ENCODE results near the gene KCNJ14. TPM values are rescaled to one million over a fixed set of nuclear protein-coding genes. Genes with fewer than 3 reads are reported as not detected.

KCNJ14 gene
- total RNA-seq, 1 donor from 2014 or later, result 1.5 TPM

DNA sequence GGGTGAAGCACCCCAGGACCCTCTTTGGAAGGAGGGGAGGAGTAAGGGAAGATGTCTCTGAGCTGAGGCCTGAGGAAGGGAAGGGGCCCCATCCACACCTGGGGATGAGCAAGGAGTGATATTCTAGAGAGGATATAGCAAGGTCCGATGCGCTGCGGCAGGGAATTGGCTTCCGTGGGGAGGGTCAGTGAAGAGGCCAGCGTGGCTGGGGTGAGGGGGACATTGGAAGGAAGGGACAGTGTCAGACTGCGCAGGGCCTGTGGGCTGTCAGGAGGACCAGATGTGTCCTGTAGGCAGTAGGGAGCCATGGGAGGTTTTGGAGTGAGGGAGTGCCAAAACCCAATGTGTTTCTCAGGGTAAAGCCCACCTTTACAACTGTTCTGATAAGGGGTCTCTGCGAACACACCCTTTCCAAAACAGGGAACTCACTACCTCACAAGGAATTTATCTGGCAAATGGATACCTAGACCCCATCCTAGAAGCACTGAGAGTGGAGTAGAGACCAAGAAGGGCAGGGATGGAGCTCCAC is 52.6 kb downstream of the KCNJ14 start:
- DNase-seq (ENCODE audit: low spot score), result no peak

DNA sequence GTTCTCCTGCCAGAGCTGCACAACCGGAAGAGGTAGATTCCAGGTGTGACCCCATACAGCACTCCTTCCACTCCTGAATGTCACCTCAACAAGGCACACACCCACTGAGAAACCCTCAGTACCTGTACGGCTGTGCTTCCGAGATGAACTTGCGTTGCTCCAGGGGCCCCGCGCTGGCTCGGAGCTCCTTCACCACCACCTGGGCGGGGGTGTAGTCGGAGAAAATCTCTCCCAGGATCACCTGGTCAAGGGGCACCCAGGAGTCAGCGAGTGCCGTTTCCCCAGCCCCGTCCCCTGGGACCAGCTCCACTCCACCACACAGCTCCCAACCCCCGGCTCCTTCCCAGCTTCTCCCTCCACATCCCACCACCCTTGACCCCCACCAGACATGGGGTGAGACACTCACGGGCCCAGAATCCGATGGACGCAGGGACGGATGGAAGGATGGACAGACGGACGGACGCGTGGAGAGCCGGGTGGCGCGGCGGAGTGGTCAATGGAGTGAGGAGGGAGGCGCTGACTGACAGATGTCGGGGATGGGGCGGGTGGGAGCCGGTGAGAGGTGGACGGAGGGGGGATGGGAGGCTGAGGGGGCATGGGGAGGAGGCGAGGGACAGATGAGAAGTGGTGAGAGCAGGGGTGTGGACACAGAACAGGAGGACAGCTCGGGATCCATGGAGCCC is 53.5 kb downstream of the KCNJ14 start:
- DNase-seq (ENCODE audit: low spot score), result no peak

DNA sequence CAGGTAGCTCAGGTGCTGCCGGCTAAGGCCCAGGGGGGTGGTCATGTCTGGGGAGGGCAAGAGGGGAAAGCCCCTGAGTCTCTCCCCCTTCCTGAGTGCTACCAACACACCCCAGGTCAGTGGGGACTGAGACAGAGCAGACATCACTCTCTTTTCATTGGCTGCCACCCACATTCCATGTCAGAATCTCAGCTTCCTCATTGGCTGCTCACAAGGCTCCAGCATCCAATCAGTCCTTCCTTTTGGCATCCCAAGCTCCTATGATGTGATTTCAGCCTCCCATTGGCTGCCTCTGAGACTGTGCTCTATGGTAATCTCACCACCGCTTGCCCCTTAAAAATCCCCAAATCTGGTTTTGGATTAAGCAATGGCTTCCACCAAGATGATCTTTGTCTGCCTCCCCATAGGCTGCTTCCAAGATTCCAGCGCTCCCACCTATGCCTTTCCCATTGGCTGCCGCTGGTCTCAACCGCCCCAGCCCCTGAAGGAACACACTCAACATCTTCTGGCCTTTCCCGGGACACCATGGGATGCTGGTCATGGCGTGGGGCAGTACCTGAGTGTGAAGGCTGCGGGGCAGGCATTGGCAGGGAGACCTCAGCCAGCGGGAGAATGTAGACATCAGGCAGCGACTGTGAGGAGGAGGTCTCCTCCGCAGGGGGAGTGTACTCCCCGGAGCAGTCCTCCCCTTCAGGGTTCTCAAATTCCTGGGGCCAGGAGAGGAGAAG is 54.3 kb downstream of the KCNJ14 start:
- DNase-seq (ENCODE audit: low spot score), result peak; percentile 39

DNA sequence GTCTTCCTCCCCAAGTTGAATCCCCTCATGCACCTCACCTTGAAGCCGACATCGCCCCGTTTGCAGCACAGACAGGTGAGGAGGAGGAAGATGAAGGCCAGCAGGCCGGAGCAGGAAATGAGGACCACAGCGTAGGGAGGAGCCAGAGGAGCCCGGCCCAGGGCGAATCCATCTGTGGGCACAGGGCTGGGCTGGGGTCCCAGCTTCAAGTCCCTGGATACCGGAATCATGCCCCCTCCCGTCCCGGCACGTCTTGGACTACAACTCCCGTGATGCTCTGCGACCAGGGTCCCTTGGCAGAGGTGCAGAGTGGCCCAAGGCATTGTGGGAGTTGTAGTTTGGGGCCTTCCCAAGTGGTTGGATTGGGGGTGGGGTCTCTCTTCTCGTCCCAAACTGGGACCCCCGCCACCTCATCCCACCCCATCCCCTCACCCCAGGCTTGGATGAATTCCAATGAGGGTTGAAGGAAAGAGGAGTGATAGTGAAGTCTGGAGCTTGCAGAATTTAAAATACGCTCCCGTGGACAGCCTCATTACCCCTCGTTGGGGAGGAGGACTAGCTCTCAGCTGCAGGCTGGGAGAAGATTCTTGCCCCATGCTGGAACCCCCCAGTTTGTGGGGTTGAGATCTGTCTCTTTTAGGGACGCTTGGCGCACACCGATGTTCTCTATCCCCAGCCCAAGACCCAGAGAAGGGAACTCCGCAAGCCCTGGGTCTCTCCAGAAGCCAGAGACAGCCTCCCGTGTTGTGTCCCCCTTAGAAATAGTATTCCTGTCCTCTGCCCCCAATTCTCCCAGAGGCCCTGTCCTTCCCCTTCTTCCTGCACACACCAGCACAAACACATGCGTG is 55.3 kb downstream of the KCNJ14 start:
- no peak for DNase-seq (ENCODE audit: low spot score)

DNA sequence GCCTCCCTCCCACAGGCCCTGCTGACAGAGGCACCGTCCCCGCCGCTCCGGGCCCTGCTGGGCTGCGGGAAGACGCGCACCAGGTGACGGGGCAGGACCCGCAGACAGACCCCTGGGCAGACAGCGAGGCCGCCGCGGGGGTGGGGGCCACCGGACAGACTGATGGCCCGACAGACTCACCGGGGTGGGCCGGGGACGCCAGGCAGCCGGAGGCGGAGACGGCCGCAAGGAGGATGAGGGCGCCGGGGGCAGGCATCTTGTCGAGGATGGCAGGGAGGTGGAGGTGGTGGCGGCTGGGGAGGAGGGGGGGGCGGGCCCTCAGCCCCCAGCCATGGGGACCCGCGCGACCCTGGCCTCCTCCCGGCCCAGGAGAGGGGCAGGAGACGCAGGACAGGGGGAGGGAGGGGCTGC is 56.0 kb downstream of the KCNJ14 start:
- DNase-seq (ENCODE audit: low spot score), result no peak

DNA sequence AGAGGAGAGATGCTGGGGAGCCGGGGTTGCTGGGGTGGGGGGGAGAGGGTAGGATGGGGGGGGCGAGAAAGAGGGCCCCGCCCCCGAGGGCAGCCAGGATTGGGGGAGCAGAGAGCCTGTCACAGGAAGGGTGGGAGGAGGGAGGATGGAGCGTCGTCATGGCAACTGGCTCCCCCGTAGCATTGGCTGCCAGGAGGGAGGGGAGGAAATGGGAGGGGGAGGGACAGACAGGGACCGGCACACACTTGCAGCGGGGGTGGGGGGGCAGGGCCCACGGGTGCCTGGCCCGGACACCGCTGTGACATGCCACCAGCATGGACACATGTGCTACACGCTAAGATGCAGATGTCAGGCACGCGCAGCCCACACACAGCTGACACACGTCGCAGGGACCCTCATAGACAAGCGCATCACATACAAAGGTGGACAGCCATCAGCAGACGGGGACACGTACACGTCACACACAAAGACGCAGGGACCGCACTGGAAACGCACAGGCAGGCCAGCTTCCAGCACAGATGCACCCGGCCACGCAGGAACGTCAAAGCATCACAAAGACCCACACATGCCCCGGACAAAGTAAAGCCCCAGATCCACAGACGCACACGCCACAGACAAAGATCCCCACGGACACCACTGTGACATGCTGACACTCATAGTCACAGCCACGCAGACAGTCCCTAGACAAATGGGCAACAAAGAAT is 56.6 kb downstream of the KCNJ14 start, which contains the start of gene LMTK3:
Gene LMTK3 (minus strand): TSS at position 36 of the 704 bp plus-strand sequence. CDS start 259 bp downstream, outside the sequence.
- DNase-seq (ENCODE audit: low spot score), result peak; percentile 55

DNA sequence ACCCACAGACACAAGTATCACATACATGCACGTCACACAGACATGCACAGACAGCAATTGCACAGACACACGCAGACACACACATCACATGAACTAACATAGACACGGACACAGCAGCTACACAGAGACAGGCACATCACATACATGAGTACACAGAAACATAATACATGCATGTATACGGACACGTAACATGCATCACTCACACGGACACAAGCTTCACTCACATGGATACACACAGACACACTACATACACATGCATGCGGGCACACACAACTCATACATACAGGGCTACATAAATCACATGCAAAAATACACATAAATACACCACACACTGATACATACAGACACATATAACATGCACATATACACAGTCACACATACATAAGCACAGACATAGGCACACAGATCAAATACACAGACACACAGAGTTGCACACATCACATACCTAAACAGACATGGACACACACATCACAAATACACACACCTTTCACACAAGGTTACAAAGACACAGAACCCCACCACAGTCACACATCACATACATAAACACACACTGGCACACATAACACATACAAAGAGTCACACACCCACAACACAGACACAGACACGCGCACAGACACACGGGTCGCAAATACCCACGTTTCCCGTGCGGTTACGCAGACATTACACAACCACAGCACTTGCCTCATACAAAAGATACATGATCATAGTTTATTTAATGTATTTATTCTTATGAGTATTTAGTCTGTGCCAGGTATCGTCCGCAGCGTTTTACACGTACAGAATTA is 57.3 kb downstream of the KCNJ14 start:
- DNase-seq (ENCODE audit: low spot score), result no peak

DNA sequence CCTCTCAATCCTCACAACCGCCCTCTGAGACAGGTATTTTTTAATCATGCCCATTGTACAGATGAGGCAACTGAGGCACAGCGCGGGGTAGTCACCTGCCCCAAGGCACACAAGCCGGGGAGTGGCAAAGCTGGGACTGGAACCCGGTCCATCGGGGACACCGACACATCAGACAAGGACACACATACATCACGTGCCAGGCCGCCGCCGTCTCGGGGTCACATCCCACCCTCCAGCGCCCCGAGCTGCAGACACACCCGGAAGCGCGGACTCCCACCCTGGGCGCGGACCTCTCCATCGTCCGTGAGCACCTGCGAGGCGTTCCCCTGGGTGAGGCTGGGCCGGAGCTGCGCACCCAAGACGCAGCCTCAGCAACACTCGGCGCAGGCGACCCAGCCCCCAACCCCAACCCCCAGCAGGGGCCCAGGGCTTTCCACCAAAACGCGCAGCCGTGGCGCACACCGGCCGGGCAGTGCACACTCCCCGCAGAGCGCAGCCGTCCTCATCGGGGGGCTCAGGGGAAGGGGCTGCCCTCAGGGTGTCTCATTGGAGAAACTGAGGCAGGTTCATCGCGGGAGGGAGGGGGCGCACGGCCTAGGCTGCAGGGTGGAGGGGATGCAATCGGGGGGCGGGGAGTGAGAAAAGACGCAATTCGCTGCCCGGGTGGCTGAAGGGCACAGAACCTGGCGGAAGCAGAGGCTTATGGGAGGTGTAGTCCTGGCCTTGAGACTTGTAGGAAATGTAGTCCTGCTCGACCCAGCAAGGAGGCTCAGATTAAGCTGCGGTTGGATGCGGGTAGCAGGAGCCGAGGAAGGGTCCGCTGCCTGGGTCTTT is 58.1 kb downstream of the KCNJ14 start:
- DNase-seq (ENCODE audit: low spot score), result peak; percentile 72

DNA sequence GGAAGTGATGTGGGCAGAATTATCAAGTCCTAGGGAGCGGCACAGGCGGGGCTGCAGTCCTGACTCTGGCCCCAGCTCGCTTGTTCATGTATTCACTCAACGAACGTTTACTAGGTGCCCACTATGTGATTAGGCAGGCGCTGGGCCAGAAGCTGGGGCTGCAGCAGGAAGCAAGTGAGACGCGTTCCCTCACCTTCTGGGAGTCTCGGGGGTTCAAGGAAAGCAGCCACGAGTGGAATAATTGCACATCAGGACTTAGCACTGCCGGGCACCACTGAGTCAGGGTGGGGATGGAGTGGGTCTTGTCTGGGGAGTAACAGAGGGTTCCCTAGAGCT is 58.7 kb downstream of the KCNJ14 start:
- DNase-seq (ENCODE audit: low spot score), result no peak

DNA sequence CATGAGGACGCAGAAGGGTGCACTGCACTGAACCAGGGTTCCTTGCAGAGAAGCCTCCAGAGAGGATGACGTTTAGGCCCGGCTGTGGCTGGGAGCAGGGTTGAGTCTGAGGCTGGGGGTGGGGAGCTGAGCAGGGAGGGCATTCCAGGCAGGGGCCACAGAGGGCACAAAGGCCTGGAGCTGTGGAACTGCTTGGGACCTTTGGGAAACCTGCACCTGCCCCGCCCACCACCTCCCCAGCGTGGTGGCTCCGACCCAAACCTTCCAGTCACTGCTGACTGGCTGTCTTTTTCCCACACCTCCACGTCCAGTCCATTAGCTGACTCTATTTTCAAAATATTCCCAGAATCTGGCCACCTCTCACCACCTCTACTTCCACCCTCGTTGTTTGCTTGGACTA is 61.2 kb downstream of the KCNJ14 start:
- DNase-seq (ENCODE audit: low spot score), result no peak

Other genes with a start within 250 kb of the KCNJ14 start
- gene CARD8, start 199.7 kb upstream of the KCNJ14 start, total RNA-seq, result 47.3 TPM
- 0.44 TPM for gene ZNF114, start 185.5 kb upstream of the KCNJ14 start, total RNA-seq
- gene EMP3, start 130.0 kb upstream of the KCNJ14 start, total RNA-seq, result 31.6 TPM
- gene TMEM143, start 91.6 kb upstream of the KCNJ14 start, total RNA-seq, result 6.7 TPM
- gene SYNGR4, start 91.2 kb upstream of the KCNJ14 start, total RNA-seq, result not detected
- 146 TPM for gene KDELR1, start 64.0 kb upstream of the KCNJ14 start, total RNA-seq
- 0.86 TPM for gene GRIN2D, start 61.9 kb upstream of the KCNJ14 start, total RNA-seq
- gene GRWD1, start 9.6 kb upstream of the KCNJ14 start, total RNA-seq, result 43.6 TPM
- 61.6 TPM for gene CYTH2, start 13.8 kb downstream of the KCNJ14 start, total RNA-seq
- 5.1 TPM for gene LMTK3, start 56.3 kb downstream of the KCNJ14 start, total RNA-seq
- gene SULT2B1, start 96.6 kb downstream of the KCNJ14 start, total RNA-seq, result 1.6 TPM
- not detected for gene SPACA4, start 151.2 kb downstream of the KCNJ14 start, total RNA-seq
- 12.7 TPM for gene FAM83E, start 159.5 kb downstream of the KCNJ14 start, total RNA-seq
- gene RPL18, start 163.6 kb downstream of the KCNJ14 start, total RNA-seq, result 1,575 TPM
- gene SPHK2, start 163.9 kb downstream of the KCNJ14 start, total RNA-seq, result 27.6 TPM
- 12.7 TPM for gene DBP, start 181.8 kb downstream of the KCNJ14 start, total RNA-seq
- 9.6 TPM for gene CA11, start 190.6 kb downstream of the KCNJ14 start, total RNA-seq
- gene NTN5, start 217.4 kb downstream of the KCNJ14 start, total RNA-seq, result 1.0 TPM
- gene FUT2, start 240.4 kb downstream of the KCNJ14 start, total RNA-seq, result 35.4 TPM